Activated CD4-positive, alpha-beta T cell treated with anti-CD3 and anti-CD28 coated beads, Interleukin-2, amount 50 U/mL, for 48 hours (primary cell): Measurements from ENCODE around the gene TTC9B.
"Not testable (repeated sequence)": the region's sequence is repeated elsewhere in the genome, so short reads cannot be mapped to it uniquely, and the experiment has no call there.

Source experiments
- DNase-seq, 2 experiments: peaks; one replicate each; pipeline ENCODE4 v3.0.0-alpha.2; 2020

Gene TTC9B

DNA sequence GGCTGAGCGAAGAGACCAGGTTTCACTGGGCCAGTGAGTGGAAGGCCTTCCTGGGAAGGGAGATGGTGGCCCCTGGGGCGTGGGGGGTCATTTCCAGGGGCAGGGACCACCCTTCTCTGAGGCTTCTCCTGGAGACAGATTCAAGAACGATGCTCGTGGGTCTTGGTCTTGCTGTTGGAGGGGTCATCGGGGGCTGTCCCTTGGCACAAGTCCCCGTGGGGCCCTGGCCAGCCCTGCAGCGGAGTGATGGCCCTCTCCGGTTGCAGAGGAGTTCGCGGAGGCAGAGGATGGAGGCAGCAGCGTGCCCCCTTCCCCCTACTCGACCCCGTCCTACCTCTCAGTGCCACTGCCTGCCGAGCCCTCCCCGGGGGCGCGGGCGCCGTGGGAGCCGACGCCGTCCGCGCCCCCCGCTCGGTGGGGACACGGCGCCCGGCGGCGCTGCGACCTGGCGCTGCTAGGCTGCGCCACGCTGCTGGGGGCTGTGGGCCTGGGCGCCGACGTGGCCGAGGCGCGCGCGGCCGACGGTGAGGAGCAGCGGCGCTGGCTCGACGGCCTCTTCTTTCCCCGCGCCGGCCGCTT lies 4.8 kb downstream of the TTC9B start:
- DNase-seq: no peak

GRCh38 chr19:40210889-40211288 lies 7.3 kb downstream of the TTC9B start:
- no peak for DNase-seq

GRCh38 chr19:40208602-40209001 lies 9.6 kb downstream of the TTC9B start:
- DNase-seq: no peak

GRCh38 chr19:40205760-40206159 lies 12.4 kb downstream of the TTC9B start:
- no peak for DNase-seq

DNA sequence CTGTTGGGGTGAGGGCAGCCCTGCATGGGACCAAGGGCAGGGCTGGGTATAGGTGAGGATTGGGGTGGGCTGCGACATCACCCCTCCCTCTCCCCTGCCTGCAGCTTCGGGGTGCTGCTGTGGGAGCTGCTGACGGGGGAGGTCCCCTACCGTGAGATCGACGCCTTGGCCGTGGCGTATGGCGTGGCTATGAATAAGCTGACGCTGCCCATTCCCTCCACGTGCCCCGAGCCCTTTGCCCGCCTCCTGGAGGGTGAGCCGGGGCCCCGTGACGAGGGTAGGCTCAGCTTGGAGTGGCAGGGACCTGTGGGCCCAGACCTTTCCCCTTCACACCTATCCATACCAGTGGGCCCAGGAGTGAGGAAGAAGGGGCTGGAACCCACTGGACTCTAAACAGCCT lies 13.8 kb downstream of the TTC9B start:
- no peak for DNase-seq

GRCh38 chr19:40200341-40201099 lies 17.7 kb downstream of the TTC9B start:
- no peak for DNase-seq

DNA sequence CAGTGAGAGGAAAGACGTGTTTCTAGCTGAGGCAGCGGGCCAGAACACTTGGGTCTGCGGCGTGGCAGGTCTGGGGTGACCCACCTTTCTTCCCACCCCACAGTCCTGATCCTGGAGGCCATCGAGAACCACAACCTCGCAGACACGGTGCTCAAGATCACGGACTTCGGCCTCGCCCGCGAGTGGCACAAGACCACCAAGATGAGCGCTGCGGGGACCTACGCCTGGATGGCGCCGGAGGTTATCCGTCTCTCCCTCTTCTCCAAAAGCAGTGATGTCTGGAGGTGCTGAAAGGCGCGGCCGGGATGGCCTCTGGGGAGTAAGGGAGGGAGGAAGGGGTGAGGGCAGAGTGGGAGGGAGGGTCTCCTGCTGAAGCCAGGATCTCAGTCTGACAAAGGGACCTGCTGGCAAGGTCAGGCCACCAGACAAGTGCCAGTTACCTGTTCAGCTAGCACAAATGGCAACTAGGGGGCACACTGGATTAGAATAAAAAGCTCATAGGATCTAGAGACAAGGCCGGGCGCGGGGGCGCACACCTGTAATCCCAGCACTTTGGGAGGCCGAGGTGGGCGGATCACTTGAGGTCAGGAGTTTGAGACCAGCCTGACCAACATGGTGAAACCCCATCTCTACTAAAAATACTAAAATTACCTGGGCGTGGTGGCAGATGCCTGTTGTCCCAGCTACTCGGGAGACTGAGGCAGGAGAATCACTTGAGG lies 19.8 kb downstream of the TTC9B start:
- no peak for DNase-seq

DNA sequence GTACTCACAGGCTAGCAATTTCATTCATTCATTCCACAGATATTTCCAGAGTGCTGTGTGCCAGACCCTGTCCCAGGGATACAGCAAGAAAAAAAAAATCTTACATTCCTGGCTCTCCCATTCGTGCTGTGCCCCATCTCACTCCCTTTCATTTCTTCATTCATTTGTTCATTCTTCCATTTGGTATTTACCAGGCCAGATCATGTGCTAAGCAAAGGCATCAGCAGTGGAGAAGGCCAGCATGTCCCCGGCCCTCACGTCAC lies 24.7 kb downstream of the TTC9B start:
- no peak for DNase-seq

DNA sequence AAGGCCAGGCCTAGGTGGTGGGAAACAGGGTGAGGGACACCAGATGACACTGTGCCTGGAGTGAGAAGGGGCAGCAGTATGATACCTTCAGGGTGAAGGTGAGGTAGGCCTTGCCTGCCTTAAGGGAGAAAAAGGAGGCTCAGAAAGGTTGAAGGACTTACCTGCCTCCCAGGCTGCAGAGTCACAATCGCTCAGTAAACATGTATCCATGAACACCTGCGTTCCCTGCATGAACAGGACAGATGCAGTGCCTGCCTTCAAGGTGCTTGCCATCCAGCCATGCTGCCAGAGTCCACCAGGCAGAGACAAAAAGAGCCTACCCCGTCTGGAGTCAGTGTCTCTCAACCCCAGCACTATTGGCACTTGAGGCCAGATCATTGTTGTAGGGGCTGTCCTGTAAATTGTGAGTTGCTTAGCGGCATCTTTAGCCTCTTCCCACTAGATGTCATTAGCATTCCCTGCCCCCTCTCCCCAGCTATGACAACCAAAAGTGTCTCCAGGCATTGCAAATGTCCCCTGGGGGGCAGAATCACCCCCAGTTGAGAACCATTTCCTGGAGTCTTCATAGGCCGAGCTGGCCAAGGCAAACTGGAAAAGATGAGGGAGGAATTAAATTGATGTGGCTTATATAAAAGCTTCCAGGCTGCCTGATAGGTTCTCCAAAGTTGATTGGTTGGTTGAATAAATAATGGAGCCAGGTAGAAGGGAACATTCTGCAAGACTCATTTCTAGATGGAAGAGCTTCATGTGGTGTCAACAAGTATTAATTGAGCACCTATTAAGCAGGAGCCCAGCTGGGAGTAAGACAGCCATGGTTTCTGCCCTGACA lies 25.2 kb downstream of the TTC9B start:
- DNase-seq: no peak

DNA sequence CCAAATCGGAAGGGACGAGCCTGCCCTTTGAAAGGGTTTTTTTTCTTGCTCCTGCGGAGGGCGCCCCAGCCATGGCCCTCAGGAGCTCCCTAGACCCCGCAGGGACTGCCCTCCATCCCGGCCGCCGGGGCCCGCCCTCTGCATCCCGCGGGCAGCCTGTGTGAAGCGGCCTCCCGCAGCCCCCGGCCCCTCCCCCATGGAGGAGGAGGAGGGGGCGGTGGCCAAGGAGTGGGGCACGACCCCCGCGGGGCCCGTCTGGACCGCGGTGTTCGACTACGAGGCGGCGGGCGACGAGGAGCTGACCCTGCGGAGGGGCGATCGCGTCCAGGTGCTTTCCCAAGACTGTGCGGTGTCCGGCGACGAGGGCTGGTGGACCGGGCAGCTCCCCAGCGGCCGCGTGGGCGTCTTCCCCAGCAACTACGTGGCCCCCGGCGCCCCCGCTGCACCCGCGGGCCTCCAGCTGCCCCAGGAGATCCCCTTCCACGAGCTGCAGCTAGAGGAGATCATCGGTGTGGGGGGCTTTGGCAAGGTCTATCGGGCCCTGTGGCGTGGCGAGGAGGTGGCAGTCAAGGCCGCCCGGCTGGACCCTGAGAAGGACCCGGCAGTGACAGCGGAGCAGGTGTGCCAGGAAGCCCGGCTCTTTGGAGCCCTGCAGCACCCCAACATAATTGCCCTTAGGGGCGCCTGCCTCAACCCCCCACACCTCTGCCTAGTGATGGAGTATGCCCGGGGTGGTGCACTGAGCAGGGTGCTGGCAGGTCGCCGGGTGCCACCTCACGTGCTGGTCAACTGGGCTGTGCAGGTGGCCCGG lies 26.1 kb downstream of the TTC9B start:
- DNase-seq: peak; percentile 30 to 34

GRCh38 chr19:40190891-40191835 lies 27.0 kb downstream of the TTC9B start, which contains the start of gene MAP3K10:
Gene MAP3K10 (plus strand): TSS chr19:40191426. CDS start chr19:40192032, 606 bp downstream.
- DNase-seq: peak; percentile 80 to 84

- no peak for DNase-seq
These were observed 33.9 kb downstream of the TTC9B start for GRCh38 chr19:40184273-40184672.

DNA sequence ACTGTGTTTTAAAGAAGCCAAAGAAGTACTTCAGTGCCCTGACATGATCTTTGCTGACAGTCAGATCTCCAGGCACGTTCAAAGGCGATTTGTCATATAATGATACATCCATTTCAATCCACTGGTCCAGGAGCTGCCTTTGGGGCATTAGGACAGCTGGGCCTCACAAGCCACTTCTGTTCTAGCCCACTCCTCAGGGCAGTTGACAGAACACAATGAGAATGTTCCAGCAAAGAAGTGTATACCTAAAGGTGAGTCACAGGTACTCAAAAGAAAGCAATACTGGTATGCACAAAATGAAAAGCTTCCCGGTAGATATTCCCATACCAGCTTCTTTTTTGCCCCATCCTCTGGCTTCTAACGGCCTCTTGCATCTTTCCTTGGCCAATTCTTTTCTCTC lies 39.4 kb downstream of the TTC9B start:
- DNase-seq: no peak

- no peak for DNase-seq
These were observed 40.7 kb downstream of the TTC9B start for GRCh38 chr19:40177286-40178070.

- DNase-seq: no peak
These were observed 42.4 kb downstream of the TTC9B start for GRCh38 chr19:40175820-40176219.

GRCh38 chr19:40174092-40174491 lies 44.1 kb downstream of the TTC9B start:
- DNase-seq: no peak

DNA sequence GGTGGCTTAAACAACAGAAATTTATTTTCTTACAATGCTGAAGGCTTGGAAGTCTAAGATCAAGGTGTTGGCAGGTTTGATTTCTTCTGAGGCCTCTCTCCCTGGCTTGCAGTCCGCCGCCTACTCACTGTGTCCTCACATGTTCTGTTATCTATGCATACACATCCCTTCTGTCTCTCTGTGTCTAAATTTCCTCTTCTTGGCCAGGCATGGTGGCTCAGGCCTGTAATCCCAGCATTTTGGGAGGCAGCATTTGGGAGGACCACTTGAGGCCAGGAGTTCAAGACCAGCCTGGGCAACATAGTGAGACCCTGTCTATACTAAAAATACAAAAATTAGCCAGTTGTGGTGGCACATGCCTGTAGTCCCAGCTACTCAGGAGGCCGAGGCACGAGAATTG lies 46.9 kb downstream of the TTC9B start:
- not testable (repeated sequence) for DNase-seq

DNA sequence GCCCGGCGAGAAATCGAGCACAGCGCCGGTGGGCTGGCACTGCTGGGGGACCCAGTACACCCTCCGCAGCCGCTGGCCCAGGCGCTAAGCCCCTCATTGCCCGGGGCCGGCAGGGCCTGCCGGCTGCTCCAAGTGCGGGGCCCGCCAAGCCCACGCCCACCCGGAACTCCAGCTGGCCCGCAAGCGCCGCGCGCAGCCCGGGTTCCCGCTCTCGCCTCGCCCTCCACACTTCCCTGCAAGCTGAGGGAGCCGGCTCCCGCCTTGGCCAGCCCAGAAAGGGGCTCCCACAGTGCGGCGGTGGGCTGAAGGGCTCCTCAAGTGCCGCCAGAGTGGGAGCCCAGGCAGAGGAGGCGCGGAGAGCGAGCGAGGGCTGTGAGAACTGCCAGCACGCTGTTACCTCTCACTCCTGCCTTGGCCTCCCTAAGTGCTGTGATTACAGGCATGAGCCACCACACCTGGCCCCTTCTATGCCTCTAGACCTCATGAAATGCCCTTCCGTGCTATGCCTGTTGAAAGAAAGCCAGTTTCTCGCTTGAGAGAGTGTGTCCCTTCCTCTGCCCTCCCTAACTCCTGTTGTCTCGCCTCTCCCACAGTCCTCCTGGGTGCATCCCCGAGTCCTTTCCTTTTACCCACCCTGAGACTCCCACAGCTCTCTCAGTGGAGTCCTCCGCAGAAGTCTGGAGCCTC lies 47.7 kb downstream of the TTC9B start:
- not testable (repeated sequence) for DNase-seq

DNA sequence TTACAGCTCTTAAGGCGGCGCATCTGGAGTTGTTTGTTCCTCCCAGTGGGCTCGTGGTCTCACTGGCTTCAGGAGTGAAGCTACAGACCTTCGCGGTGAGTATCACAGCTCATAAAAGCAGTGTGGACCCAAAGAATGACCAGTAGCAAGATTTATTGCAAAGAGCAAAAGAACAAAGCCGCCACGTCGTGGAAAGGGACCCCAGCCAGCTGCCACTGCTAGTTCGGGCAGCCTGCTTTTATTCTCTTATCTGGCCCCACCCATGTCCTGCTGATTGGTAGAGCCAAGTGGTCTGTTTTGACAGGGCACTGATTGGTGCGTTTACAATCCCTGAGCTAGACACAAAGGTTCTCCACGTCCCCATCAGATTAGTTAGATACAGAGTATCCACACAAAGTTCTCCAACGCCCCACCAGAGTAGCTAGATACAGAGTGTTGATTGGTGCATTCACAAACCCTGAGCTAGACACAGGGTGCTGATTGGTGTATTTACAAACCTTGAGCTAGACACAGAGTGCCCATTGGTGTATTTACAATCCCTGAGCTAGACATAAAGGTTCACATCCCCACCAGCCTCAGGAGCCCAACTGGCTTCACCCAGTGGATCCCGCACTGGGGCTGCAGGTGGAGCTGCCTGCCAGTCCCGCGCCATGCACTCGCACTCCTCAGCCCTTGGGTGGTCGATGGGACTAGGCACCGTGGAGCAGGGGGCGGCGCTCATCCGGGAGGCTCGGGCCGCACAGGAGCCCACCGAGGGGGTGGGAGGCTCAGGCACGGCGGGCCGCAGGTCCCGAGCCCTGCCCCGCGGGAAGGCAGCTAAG lies 48.5 kb downstream of the TTC9B start:
- DNase-seq: not testable (repeated sequence)
